ENCODE data around the gene WDR93.

- TF ChIP-seq POLR2AphosphoS5 (IDR thresholded peaks at IDR 0.05; ENCODE audit: insufficient read depth in 1 of 2, low read depth in 1 of 2) (no peak), CTCF (IDR thresholded peaks at IDR 0.05) (no peak), POLR2A (IDR thresholded peaks at IDR 0.05) (no peak)
Measured at GRCh38 chr15:89781055-89781454, 90.4 kb downstream of the WDR93 start.

Measured in vagina (tissue), 2 donors.